GM19467 (cell line): ENCODE data around the gene TGFBR3.
"Not testable (repeated sequence)": the region's sequence is repeated elsewhere in the genome, so short reads cannot be mapped to it uniquely, and the experiment has no call there.

Experiments used
- ATAC-seq: cut with Tn5 transposase; IDR thresholded peaks from one replicate; pipeline ENCODE4 v1.9.1; 2021; ENCODE audit warnings: mild to moderate bottlenecking, moderate library complexity; ENCODE audit not compliant: unreplicated experiment

TGFBR3 gene

DNA sequence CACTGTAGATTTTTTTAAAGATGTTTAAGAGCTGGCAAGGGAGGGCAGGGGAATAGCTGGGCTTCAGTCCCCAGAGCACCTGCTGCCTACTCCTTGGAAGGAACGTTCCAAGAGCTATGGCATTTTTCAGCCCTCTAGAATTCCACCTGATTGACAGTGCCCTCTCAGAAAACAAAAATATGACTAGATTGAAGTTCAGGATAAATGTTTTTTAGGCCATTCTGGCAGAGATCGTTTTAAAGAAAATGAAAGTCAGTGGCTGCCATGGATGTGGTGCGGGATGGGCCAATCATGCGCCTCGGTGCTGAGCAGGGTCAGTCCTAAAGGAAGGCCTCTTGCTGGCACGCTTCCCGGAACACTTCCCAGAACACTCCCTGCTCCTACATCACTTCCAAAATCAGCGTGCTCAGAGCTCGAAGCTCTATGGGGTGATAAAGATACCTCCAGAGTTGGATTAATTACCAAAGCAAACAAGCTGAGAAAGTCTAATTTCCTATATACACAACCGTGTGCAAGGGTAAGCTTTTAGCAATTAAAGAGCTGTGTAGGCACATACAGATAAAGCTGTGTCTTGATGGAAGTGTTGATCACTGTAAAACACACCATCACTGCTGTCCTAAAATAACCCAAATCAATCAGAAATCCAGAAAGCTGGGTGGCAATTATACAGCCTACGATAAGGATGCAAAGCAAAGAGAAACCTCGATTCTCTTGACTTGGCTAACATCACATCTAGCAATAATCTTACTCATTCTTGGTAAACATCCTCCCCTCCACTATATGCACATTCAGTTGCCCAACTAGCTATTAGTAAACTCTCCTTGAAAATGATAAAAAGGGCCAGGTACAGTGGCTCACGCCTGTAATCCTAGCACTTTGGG, 34.6 kb downstream of the TGFBR3 start:
- ATAC-seq: no peak

DNA sequence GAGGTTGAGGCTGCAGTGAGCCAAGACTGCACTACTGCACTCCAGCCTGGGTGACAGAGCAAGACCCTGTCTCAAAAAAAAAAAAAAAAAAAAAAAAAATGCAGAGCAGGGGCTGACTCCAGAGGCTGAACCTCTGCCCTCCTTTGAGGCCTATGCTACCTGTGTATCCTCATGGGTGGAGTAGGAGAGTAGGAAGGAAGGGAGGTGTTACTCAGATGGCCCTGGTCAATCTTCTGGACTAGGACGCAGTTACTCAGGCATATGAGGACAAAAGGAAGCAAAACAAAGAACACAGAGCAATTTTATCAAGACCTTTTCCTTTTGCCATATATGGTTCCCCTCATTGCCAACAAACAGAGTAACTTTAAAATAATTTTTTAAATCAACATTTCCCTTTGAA, 35.2 kb downstream of the TGFBR3 start:
- ATAC-seq: no peak

DNA sequence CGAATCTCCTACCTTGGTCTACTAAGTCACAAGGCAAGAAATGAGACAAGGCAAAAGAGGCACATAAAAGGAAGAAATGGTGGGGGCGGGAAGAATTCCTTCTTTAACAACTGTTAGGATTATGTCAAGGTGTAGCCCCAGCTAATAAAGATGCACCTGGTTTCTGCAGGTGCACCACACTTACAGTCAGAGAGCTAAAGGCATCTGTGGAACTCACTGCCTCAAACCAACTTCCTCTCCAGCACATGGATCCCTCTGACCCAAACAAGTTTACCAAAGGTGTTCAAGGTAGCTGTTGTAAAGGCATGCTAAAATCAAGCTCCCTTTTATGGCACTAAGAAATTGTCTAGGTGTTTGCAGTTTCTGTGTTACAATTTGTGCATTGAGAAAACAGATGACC, 38.1 kb downstream of the TGFBR3 start:
- ATAC-seq: no peak

DNA sequence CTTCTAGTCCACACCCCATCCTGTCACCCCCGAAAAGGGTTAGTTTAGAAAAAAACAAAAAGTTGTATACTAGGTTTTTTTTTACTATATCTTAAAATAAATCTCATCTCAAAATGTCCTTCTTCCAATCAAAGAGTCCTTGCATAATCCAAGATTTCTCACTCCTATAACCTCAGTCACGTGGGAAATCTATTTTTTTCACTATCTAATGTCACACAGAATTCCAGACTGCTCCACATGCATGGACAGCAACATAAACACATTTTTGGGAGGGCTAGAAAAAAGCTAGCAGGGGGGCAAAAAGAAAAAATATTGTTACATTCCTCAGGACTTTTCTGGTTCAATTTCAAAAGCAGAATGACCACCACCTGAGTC, 39.3 kb downstream of the TGFBR3 start:
- ATAC-seq: no peak

DNA sequence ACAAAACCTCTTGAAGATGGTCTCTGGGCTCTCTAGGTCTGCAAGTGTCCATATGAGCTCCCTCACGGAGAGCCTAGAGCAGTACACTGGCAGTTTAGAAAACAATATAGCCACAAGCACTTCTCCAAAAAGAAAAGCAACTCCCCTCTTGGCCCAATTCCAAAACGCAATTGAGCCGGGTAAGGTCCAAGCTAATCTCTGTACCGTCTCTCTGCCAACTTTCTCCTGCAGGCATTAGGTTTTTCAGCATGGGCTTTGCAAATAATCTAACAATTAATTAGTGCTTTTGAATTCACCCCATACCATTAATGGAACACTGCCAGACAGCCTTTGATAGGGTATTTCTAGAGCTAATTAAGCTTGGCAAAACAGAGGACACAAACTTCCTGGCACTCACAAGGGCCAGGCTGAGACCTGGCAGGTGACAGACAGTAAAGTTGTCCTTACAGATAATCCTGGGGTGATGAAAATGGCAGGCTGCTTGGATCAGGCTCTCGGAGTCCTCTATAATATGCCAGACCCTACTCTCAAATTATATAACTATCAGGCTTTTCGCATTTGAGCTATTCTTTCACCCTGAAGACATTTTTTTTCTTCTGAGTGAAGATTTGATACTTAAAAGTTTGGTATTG, 39.8 kb downstream of the TGFBR3 start:
- no peak for ATAC-seq

DNA sequence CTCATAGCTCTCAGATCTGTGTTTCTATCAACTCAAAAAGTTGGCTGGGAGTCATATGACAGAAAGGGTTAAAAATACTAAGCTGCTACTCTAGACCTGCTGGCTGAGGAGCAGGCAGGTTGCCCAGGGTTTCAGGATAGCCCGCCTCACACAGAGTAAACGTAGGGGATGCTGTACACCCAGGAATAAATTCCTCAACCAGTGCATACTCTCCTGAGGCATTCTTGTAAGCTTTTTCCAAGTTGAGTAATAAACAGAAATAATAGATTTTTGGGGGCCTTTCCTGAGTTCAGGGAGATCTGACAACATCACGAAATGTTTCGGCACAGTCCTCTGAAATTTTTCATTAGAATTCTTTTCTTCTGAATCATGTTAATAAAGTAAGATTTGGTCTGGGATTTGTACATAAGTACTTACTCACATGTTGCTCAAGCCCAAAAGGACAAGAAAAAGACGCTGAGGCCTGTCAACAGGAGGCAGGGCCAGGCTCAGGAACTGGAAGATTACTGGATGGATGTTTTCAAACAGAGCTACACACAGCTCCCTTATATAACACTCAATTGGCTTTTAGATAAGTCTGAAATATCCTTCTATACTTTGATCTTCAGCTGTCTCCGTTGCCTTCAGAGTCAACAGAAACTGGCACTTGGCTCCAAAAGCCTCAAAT, 41.0 kb downstream of the TGFBR3 start:
- no peak for ATAC-seq

DNA sequence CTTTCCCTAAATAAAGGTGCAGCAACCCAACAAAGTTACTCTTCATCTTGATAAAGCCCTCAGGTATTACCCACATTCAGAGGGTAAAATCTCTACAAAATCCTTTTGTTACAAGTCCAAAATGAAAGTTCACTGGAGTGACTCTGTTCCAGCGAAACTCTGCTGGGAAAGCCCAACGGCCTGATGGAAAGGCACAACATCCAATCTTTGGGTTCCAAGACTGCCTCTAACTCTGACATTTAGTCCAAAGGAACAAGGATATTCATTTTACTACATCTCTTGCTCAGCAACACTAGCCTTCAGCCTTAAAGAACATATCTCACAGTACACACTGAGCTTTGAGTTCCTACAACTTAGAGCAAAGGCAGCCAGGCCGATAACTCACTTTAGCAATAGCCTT, 42.1 kb downstream of the TGFBR3 start:
- ATAC-seq: no peak

DNA sequence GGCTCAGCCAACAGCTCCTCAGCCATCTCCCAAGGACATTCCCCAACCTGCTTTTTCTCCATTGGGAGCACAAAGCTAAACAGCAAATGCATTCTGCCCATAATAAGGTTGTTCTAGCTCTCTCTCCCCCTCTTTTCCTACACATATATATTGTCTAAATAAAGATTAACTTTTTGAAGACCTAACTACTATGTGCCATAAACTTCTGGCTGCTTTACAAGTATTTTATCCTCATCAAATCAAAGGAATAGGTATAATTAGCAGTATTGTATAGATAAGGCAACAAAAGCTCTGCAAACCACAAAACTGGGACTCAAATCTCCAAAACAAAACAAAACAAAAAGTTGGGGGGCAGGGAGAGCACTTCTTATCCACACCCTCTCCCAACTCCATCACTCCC, 43.4 kb downstream of the TGFBR3 start:
- no peak for ATAC-seq

DNA sequence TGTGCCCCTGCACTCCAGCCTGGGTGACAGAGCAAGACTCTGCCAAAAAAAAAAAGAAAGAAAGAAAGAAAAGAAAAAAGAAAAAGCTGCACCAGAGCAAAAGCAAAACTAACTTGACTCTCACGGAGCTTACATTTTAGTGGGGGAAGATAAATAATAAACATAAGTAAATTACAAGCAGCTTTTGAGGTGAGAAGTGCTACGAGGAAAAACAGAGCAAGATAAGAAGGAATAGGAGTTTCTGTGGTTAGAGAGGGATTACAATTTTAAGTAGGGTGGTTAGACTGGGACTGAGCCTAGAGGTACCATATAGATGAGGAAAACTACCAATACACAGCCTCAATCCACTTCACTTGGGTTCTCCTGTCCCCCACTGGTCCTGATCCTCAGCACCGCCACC, 43.9 kb downstream of the TGFBR3 start:
- ATAC-seq: no peak

DNA sequence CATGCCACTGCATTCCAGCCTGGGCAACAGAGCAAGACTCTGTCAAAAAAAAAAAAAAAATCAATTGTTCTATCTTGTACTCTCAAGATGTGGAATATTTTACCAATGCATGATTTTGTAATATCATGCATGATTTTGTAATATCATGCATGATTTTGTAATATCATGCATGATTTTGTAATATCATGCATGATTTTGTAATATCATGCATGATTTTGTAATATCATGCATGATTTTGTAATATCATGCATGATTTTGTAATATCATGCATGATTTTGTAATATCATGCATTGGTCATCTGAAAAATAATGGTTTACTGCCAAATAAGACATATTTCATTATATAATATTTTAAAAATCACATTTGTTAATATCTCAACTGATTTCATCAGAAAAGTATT, 45.7 kb downstream of the TGFBR3 start:
- ATAC-seq: not testable (repeated sequence)

DNA sequence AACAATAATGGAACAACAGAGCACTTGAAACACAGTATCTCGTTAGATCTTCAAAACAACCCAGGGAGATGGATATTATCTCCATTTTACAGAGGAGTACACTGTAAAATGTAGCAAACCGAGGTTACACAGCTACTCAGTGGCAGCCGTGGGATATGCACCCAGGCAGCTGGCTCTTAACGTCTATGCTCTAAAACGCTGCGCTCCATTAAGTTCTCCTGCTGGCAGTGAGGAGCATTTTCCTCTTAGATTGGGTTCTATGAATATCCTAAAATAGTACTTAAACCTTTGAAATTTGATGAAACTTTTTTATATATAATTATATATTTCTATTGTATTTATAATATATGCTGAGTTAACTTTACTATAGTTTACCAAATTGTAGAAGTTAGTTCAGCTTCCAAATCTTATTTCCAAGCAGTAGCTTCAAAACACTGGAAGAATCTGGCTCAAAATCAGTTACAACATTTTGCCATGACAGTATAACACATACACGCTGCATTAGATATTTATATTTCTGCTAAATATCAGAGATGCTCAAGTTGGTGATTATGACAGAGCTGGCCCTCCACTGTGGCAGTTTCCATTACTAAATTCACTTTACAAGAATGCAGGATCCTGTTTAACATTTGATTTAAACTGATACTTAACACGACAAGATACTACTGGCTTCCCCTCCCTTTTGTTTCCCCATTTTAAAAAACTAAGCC, 49.5 kb downstream of the TGFBR3 start:
- no peak for ATAC-seq

DNA sequence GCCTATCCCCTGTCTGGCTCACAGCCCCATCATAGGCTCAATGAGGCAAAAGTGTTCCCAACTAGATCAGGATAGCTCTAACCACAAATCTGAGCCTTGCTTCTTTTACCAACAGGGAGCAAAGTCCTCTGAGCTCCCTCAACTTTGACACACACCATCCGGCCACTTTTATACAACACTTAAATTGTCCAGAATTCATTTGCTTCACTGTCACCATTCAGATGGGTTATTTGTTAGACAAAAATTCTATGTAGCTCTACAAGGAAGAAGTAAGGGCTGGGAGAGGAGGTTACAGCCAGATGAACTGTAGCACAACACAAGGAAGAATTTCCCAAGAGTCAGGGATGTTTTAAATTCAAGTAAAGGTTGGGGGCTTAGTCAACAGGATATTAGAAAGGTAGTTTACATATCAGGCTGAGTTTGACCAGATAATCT, 50.8 kb downstream of the TGFBR3 start:
- no peak for ATAC-seq

DNA sequence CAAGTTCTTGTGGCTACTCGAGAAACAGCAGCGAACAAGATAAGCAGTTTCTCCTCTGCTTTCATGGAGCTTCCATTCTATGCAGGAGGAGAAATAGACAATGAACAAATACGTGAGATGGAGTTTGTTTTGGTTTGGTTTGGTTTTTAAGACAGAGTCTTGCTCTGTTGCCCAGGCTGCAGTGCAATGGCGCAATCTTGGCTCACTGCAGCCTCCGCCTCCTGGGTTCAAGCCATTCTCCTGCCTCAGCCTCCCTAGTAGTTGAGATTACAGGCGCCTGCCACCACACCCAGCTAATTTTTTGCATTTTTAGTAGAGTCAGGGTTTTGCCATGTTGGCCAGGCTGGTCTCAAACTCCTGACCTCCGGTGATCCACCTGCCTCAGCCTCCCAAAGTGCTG, 51.4 kb downstream of the TGFBR3 start:
- not testable (repeated sequence) for ATAC-seq

DNA sequence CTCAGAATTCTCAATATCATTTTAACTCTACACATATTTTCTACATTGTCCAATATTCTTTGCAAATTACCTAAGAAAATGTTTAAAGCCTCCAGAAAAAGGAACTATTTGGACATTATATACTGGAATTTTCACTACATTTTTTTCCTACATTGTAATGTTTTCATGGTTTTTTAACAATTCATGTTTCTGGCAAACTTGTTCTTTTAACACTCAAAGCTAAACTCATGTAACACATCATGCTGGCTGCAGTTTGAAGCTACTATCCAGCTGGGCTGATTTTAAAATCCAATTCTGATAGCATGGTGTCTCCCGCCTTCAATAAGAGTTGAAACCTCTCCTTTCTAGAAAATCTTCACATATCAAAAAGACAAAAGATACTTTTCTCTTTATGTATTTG, 52.0 kb downstream of the TGFBR3 start:
- no peak for ATAC-seq

DNA sequence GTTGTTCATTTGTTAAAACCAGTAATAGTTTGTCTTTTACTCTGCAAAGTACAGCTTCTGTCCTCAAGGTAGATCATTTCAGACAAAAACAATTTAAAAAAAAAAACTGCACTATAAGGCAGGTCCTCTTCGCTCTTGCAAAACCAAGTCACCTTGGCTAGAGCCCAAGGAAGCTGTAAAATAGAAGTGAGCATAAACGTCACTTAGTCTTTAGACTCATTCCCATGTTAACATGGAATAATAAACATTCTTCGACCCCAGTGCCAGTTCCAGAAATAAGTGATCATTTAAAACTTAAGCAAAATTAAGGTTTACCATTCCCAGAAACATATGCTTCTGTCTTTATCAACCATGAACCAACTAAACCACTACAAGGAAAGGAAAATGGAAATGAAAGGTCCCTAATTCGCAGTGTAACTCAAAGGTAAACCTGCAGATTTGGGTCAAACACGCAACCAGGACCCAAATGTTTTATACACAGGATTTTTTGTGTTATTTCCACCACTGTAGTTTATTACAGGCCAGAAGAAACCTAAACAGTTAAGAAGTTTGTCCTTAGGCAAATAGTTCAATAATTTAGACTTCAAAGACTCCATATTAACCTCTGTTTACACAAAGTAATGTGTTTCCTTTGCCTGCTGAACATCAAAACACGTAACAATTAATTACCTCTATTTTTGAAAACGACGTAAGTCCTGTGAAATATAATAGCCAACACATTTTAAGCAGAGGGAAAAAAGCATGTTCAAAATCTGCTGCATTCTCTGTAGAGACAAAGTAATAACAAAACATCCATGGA, 54.6 kb downstream of the TGFBR3 start:
- no peak for ATAC-seq

DNA sequence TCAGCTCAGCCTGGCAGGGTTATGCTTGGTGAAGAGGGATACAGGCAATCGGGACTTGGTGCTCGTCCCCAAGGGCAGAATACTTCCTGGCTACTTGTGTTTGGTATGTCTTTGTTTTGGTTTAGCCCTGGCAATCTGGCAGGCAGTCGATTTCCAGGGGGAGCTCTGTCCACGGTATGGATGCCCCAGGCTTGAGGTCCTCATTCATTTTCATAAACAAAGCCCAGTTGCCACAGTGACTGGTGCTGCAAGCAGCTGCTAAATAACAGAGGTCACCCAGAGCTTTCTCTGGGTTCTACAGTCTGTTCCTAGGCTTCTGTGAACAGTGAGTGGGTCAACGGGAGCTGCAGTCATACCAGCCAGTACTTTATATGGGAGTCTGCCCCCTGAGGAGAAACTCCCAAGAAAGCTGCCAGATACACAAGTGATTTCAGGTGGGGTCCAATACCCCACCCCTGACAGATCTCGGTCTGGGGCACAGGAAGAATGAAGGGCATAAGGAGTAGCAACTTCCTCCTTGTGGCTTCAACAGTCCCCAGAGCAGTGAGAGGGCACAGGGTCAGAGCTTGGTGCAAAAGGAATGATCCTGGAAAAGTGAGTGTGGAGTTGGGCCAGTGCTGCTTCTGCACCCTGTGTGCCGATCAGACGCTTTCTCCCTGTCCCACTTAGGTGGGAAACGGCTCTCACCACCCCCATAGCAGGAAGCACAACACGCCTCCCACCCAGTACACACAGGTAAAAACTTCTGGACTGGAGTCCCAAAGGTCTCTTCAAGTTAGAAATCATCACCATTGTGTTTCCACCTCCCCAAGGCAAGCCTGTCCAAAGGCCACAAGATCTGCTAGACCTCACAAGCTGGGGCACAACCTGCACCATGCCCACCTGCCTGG, 55.5 kb downstream of the TGFBR3 start:
- no peak for ATAC-seq

DNA sequence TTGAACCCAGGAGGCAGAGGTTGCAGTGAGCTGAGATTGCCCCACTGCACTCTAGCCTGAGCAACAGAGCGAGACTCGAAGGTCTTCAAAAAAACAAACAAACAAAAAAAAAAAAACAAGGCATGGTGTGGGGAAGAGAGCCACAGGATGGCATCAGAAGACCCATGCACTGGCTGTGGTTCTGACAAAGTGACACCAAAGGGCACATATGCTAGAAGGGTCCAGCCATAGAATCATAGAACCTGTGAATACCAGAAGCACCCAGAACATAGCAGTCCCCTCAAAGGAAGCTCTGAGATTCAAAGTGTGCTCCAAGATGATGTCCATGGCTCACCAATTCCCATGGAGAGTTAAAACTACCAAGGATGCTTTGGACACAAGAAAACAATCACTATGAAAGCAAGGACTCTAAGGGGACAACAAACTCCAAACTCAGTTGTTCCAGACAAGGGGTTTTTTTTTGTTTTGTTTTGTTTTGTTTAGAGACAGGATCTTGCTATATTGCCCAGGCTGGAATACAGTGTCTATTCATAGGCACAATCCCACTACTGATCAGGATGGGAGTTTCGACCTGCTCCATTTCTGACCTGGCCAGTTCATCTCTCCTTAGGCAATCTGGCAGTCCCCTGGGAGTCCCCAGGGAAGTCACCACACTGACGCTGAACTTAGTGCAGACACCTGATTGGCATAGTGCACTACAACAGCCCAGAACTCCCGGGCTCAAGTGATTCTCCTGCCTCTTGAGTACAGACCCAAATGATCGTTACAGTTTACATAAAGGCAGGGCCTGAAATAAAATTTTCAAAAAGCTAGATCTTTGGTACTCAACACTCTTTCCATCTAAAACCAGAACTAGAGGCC, 56.4 kb downstream of the TGFBR3 start:
- ATAC-seq: no peak

DNA sequence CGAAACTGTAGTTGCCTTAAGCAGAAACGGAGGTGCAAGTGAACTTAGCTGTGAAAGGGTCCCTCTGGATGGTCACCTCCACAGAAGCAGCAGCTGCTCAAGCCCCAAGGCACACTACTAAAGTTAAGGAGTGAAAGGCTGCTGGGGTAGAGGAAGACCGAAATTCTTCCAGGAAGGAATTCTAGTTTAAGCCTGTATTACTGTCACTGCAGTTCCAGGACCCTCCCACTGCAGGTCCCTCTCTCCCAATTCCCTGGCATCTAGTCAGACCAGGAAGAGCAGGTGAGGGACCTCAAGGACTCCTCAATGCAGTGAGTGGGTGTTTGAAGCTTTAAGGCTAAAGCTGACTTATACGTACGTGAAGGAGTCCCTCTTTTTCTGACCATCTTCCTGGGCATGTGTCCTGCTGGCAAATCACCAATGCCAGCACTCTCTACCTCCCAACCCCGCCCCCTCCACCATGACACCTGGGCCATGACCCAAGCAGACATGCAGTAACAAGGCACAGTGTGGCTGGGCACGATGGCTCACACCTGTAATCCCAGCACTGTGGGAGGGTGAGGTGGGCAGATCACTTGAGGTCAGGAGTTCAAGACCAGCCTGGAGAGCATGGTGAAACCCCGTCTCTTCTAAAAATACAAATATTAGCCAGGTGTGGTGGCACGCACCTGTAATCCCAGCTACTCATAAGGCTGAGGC, 57.2 kb downstream of the TGFBR3 start:
- ATAC-seq: no peak
